HFF-Myc (cell line): Measurements from ENCODE around the gene NCOA5.

Experiments used
- DNase-seq: peaks from one replicate; pipeline ENCODE4 v3.0.0-alpha.2; 2011; ENCODE audit warnings: low read depth; ENCODE audit errors: extremely low read depth
- H3K4me3 ChIP-seq: replicated peaks from 2 replicates; pipeline ENCODE4 v1.5.1; 2011; ENCODE audit warnings: low read depth, mild to moderate bottlenecking, control low read depth, low read length
- CTCF ChIP-seq: IDR thresholded peaks from 2 replicates; pipeline ENCODE4 v1.5.1; 2012; ENCODE audit warnings: mild to moderate bottlenecking, low read depth, low read length, control low read depth; ENCODE audit errors: missing control alignments

NCOA5 gene

GRCh38 chr20:46018611-46019010, 71.2 kb downstream of the NCOA5 start:
- TF ChIP-seq CTCF = no peak
- no peak for DNase-seq
- H3K4me3 ChIP-seq = no peak overlapping the region

GRCh38 chr20:46018112-46018511, 71.7 kb downstream of the NCOA5 start:
- TF ChIP-seq CTCF = no peak
- DNase-seq = no peak
- no peak overlapping the region for H3K4me3 ChIP-seq

GRCh38 chr20:46017272-46017671, 72.5 kb downstream of the NCOA5 start:
- DNase-seq = no peak

GRCh38 chr20:46014517-46015396, 75.0 kb downstream of the NCOA5 start:
- no peak for DNase-seq
- TF ChIP-seq CTCF = no peak
- H3K4me3 ChIP-seq = no peak overlapping the region

More at GRCh38 chr20:46017272-46017671, 72.5 kb downstream of the NCOA5 start:
- no peak overlapping the region for H3K4me3 ChIP-seq
- TF ChIP-seq CTCF = no peak

GRCh38 chr20:46013829-46014516, 75.8 kb downstream of the NCOA5 start:
- peak; percentile 67 for TF ChIP-seq CTCF
- no peak for DNase-seq
- H3K4me3 ChIP-seq = no peak overlapping the region

GRCh38 chr20:46013322-46013828, 76.4 kb downstream of the NCOA5 start:
- no peak for TF ChIP-seq CTCF
- no peak overlapping the region for H3K4me3 ChIP-seq
- no peak for DNase-seq
